Right ventricle myocardium inferior (tissue), 1 donor: ENCODE measurements around the gene CFAP74. TPM values are rescaled to one million over a fixed set of nuclear protein-coding genes. Genes with fewer than 3 reads are reported as not detected.

Source experiments
- ATAC-seq: fragments of 200-7000 bp; cut with Tn5 transposase; one replicate; pipeline ENCODE4 v1.9.1; 2020; ENCODE audit warnings: mild to moderate bottlenecking, moderate library complexity
- DNase-seq: peaks from one replicate; pipeline ENCODE4 v3.0.0; 2021; ENCODE audit errors: missing footprints
- intact Hi-C: fragments of 100-400 bp; cut with DNase I; formaldehyde crosslinking; loops from one replicate; pipeline ENCODE4 v1.11.0; 2022
- total RNA-seq: library from RNA; stranded (reverse); fragmentation: NEBNext Ultra II Directional; extraction: Animal tissue kit (Norgen Biotek cat#: 25700); gene quantifications from one replicate; pipeline ENCODE4 v1.2.1, GENCODE V29; 2021
- donor health status: DM: no; HTN: yes; CAD: no; lungs with severe emphysema.

The CFAP74 gene
- total RNA-seq, 1 donor from 2014 or later: not detected

DNA sequence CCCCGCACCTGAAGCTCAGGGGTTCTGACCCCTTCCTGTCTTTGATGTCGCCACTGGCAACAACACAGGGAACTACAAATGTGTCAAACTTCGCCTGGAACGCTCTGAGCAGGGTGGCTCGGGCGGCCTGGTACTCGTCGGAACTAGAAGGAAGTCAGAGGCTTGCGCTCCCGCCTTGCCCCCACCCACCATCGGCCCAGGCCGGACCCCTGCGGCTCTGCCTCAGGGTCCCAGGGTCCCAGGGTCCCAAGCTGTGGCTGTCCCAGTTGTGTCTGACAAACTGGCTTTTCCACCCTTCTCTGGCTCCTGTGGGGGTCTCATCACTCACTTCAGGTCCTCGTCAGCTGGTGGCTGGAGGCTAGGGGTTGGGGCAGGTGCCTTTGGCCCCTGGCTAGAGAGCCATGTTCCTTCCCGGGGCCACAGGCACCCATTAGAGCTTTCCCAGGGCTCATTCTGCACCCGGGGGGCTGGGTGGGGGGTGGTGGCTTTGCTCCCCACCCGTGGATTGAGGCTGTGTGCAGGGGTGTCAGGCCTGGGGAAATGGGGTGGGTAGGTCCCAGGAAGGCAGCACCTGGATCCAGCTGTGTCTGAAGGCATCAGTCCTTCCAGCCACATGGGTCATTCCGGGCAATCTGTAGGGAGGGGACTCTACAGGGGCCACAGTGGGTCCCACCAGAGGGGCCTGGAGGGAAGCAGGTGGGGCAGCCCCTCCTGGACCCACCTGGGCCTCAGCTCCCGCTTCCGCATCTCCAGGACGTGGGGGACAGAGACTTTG, 76.5 kb downstream of the CFAP74 start:
- intact Hi-C loops: no loop called here

DNA sequence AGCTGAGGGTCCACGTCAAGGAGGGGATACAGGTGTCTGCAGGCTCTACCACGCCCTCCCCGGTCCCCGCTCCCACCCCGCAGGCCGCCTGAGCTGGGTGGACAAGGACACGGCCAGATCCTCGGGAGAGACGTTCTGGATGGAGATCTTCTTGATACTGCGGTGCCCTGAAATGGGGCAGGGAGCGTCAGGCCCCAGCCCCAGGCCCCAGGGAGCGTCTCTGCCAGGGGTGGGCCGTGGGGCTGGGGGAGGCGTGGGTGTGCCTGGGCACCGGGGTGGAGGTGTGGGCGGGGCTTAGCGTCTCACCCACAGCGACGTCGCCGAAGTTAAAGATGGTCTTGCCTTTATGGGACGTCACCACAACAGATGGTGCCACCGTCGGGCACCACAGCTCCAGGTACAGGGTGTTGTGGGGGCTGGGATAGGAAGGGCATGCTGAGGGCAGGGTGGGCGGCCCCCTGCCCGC, 77.2 kb downstream of the CFAP74 start:
- intact Hi-C loops: no loop called here
- ATAC-seq (no peak), DNase-seq (peak; percentile 66)

More for the DNA sequence above, 76.5 kb downstream of the CFAP74 start:
- ATAC-seq: no peak
- peak; percentile 35 for DNase-seq

- DNase-seq (no peak), ATAC-seq (no peak)
- intact Hi-C loops: no loop called here
Measured at GRCh38 chr1:1925437-1926345, 77.9 kb downstream of the CFAP74 start.

DNA sequence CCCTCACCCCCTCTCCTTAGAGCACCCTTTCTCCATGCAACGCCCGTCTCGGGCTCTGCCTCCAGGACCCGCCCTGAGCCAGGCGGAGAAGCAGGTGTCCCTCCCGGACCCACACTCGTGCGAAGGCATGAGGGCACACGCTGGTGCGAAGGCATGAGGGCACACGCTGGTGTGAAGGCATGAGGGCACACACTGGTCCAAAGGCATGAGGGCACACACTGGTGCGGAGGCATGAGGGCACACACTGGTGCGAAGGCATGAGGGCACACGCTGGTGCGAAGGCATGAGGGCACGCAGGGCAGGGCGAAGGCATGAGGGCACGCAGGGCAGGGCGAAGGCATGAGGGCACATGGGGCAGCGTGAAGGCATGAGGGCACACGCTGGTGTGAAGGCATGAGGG, 78.7 kb downstream of the CFAP74 start:
- ATAC-seq (no peak), DNase-seq (no peak)
- intact Hi-C loops: no loop called here

DNA sequence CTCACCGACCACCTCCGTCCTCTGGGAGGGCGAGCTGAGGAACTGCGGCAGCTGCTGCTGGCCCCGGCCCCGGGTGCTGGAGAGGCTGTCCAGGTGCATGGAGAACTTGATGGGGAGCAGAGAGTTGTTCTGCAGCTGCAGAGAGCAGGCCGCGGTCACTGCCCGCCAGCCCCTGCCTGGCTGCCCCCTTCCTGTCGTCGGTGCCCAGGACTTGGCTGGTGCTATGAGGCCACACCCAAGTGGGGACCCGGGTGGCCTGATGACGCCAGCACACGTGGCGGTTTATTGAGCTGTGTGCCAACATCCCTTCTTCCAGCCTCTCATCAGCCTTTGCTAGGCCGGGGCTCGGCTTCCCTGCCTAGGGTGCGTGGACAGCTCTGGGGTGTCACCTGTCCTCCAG, 79.2 kb downstream of the CFAP74 start:
- ATAC-seq: no peak
- no peak for DNase-seq

DNA sequence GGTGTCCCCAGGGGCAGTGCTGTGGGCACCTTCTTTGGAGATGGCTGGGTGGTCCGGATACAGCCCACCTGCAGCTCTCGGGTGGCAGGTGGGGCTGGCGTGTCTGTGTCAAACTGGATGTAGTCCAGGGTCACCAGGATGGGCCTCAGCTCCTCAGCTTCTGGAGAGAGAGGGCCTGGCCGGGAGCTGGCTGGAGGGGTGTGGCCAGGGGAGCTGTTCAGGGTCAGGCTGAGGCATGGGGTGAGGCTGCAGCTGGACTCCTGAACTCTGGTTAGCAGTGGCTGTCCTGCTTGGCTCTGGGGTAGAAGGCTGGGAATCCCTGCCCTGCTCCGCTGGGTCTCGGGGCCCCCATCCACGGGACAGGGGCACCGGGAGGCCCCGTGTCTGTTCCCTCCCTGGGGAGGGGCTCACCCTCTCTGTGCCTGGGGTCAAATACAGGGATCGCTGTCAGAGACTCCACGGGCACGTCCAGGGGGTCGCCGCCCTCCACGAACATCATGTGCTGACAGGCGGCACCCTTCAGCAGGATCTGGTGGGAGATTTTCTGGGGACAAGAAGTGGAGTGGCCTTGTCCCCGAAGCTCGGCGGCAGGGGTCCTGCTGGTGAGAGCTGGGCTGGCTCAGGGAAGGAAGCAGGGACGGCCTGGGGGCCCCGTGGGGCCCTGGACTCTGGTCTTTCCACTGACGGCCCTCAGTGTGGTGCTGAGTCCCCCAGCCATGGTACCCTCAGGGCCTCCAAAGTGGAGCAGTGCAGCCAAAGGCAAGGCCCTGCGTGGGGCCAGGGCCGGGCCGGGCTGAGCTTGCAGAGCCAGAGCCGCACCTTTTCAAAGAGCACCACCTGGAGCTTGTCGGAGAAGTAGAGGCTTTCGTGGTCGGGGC, 80.4 kb downstream of the CFAP74 start:
- DNase-seq (peak; percentile 53), ATAC-seq (no peak)
- intact Hi-C loops: no loop called here

More for the DNA sequence above, 79.2 kb downstream of the CFAP74 start:
- intact Hi-C loops: no loop called here

GRCh38 chr1:1922702-1922955, 81.0 kb downstream of the CFAP74 start:
- DNase-seq (no peak), ATAC-seq (no peak)
- intact Hi-C loops: no loop called here

DNA sequence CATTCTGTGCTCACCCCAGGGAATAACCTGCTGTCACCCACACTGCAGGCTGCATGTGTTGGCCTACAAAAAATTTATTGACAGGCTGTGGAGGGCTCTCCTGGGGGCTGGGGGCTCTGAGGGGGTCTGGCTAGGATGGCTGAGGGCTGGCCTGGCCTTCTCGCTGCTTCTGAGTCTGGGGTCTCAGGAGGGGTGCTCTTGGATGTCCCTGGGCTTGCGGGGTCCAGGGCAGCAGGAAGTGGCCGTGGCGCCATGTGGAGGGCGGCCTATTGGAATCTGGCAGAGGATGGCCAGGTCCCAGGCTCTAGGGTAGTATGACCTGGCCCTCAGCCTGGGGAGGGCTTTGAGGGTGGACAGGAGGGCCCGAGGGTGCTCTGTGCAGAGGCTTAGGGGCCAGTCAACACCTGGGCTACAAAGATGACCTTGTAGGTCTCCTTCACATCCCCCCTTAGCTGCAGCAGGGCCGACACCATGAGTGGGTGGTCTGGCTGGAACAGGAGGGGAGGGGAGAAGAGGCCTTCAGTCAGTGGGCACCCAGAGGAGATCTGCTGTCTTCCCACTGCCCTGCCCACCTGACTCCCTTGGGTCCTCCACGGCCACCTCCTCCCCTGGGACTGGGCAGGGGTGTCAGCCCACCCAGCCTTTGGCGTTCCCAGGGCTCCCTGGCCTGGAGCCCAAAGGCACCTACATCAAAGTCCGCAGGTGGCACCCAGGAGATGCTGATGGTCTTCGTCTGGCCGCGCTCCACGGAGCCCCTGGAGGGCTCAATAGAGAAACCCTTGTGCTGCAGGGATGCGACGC, 81.5 kb downstream of the CFAP74 start:
- ATAC-seq (no peak), DNase-seq (peak; percentile 57)
- intact Hi-C loops: no loop called here

GRCh38 chr1:1921459-1921862, 82.1 kb downstream of the CFAP74 start:
- DNase-seq (no peak), ATAC-seq (no peak)
- intact Hi-C loops: no loop called here

DNA sequence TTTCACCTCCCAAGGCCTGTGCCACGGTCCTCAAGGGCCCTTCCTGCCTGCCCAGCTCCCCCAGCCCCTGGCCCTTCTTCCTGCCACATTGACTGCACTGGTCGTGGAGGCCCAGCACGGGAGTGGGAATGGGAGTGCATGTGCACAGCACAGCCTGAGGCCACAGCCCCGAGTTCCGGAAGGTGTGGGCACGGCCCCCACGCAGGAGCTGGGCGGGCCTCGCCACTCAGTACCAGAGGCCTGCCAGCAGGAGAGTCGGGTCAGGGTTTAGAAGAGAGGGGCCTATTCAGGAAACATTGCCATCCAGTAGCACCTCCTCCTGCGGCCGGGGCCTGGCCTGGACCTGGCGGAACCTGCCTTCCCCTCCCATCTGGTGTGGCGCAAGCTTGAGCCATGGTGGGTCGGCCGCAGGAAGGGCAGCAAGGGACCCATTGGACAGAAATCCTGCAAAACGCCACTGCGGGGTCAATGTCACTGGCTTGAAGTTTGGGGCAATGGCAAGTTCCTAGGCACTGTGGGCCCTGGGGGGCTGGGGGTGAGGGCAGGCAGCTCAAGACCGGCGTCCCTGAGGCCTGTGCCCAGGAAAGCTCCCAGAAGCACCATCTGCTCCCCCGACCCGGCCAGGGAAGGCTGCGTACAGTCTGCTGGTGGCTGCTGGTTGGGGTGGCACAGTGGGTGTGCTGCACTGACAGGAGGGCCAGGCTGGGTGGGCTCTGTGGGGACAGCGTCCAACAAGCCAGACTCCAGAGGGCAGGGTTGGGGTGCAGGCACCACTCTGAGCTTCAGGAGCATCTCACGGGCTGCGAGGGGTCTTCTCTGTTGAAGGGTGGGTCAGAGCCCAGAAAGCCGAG, 82.8 kb downstream of the CFAP74 start:
- intact Hi-C loops: no loop called here
- ATAC-seq: no peak
- peak; percentile 55 for DNase-seq

GRCh38 chr1:1920057-1920607, 83.5 kb downstream of the CFAP74 start:
- ATAC-seq: no peak
- no peak for DNase-seq
- intact Hi-C loops: no loop called here

GRCh38 chr1:1919304-1920056, 84.1 kb downstream of the CFAP74 start:
- ATAC-seq: peak; percentile 94
- intact Hi-C loops: no loop called here
- peak; percentile 99 for DNase-seq

DNA sequence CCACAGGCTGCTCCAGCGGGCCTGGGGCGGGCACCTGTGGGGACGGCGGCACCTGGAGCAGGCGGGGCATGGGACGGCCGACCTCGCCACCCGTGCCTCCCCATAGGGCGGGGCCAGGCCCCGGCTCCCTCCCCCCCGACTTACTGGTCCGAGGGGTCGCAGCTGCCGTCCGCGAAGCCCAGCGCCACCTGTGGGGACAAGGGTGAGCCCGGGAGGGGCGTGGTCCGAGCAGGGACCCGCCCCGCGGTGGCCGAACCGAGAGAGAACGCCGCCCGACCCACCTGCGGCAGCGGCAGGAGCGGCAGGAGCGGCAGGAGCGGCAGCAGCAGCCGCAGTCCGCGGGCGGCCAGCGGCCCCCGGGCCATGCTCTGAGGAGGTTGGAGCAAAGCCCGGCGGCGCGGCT, 84.7 kb downstream of the CFAP74 start, which contains the start of gene TMEM52:
TSS of gene TMEM52 (minus strand) at position 379 of the 403 bp plus-strand sequence. CDS start at position 365, 14 bp downstream.
- DNase-seq: no peak
- intact Hi-C loops: no loop called here
- ATAC-seq: no peak

- ATAC-seq (no peak), DNase-seq (peak; percentile 55)
- intact Hi-C loops: no loop called here
Measured at GRCh38 chr1:1917995-1918900, 85.3 kb downstream of the CFAP74 start.

GRCh38 chr1:1917304-1917976, 86.1 kb downstream of the CFAP74 start:
- peak; percentile 58 for DNase-seq
- intact Hi-C loops: no loop called here

More at GRCh38 chr1:1917304-1917976, 86.1 kb downstream of the CFAP74 start:
- ATAC-seq: no peak
